ENCODE results near the gene GATAD2A. TPM values are rescaled to one million over a fixed set of nuclear protein-coding genes. Genes with fewer than 3 reads are reported as not detected.
A peak's percentile ranks its signal among the peaks of the same experiment; 100 is the strongest.

GATAD2A gene
- total RNA-seq, 2 experiments from 2014 or later = 91.2 to 100 TPM

- Mint-ChIP-seq H3K9me3 (no peaks in the 10 kb centered on the region), H3K27ac (no peak overlapping the region), H3K4me1 (ENCODE audit: low read depth) (peaks cover 68% of the 10 kb centered on the region), H3K36me3 (ENCODE audit: low read depth) (peaks cover 4% of the 10 kb centered on the region), H3K4me3 (no peak overlapping the region), H3K27me3 (ENCODE audit: low read depth) (no peaks in the 10 kb centered on the region)
- intact Hi-C loops (cut with micrococcal nuclease) = no loop called here
- CTCF ChIA-PET = no interaction called here
- DNase-seq = no peak
Measured at GRCh38 chr19:19428746-19429145, 23.3 kb downstream of the GATAD2A start.

DNA sequence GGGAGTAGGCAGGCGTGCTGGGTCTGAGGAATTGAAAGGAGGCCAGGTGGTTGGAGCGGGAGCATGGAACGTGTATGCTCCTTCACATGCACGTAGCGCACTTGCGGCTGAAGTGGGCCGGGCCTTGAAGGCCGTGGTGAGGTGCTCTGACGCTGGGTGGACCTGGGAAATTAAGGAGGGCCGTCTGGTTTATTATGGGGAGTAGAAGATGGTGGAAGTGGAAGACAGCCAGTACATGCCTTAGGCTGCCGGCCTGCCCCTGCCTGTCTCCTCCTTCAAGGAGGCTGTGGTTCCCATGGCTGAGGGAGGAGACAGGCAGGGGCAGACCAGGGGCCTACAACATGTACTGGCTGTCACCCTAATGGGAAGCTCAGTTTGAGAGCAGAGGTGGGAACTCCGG, 23.9 kb downstream of the GATAD2A start:
- intact Hi-C loops (cut with micrococcal nuclease) = no loop called here
- DNase-seq = no peak
- Mint-ChIP-seq H3K36me3 (ENCODE audit: low read depth) (peaks cover 4% of the 10 kb centered on the region), H3K4me3 (no peak overlapping the region), H3K9me3 (no peaks in the 10 kb centered on the region), H3K27me3 (ENCODE audit: low read depth) (no peaks in the 10 kb centered on the region), H3K4me1 (ENCODE audit: low read depth) (peaks cover 68% of the 10 kb centered on the region), H3K27ac (no peak overlapping the region)
- CTCF ChIA-PET = no interaction called here

DNA sequence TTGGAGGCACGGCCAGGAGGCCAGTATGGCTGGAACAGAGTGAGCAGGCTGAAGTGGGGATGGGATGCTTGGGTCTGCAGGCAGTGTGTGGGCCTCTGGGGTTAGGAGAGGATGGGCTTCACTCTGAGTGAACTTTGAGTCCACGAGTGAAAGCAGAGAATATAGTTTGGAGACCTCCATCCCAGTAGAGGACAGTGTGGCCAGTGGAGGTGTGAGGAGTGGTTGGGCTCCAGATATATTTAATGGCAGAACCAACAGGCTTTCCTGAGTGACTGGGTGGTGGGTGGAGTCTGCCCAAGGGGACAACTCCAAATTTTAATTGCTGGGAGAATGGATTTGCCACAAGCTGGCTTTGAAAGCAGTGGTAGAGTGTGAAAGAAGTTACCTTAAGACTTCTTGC, 27.3 kb downstream of the GATAD2A start:
- Mint-ChIP-seq H3K27ac (no peak overlapping the region), H3K4me1 (ENCODE audit: low read depth) (peaks cover 54% of the 10 kb centered on the region), H3K4me3 (no peak overlapping the region), H3K9me3 (no peaks in the 10 kb centered on the region), H3K36me3 (ENCODE audit: low read depth) (peaks cover 6% of the 10 kb centered on the region), H3K27me3 (ENCODE audit: low read depth) (no peaks in the 10 kb centered on the region)
- intact Hi-C loops (cut with micrococcal nuclease) = no loop called here
- no peak for DNase-seq
- CTCF ChIA-PET = no interaction called here

DNA sequence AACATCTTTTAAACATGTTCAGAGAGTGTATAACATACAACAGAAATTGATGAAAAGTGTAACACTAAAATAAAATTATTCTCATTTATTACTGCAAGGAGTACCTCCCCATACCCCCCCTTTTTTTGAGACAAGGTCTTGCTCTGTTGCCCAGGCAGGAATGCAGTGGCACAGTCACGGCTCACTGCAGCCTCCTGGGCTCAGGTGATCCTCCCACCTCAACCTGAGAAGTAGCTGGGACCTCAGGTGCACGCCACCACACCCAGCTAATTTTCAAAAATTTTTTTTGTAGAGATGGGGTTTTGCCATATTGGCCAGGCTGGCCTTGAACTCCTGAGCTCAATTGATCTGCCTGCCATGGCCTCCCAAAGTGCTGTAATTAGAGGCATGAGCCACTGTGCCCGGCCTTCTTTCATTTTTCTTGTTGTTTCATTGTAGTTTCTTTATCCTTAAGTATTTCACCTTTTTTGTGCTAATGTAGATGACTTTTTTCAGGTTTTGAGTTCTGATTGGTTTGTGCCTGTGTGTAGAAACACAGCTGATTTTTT, 28.3 kb downstream of the GATAD2A start:
- Mint-ChIP-seq H3K4me1 (ENCODE audit: low read depth) (peaks cover 51% of the 10 kb centered on the region), H3K27ac (no peak overlapping the region), H3K27me3 (ENCODE audit: low read depth) (no peaks in the 10 kb centered on the region), H3K36me3 (ENCODE audit: low read depth) (peaks cover 6% of the 10 kb centered on the region), H3K9me3 (no peaks in the 10 kb centered on the region), H3K4me3 (no peak overlapping the region)
- CTCF ChIA-PET = interaction anchor here (0.6 to 0.8 kb wide), 2 partner anchors 9 to 293 kb away, joined by 3 read pairs; no protein-coding TSS in a partner anchor
- intact Hi-C loops (cut with micrococcal nuclease) = no loop called here
- no peak for DNase-seq

GRCh38 chr19:19434483-19435045, 29.1 kb downstream of the GATAD2A start:
- Mint-ChIP-seq H3K27ac (no peak overlapping the region), H3K4me1 (ENCODE audit: low read depth) (peaks cover 50% of the 10 kb centered on the region), H3K36me3 (ENCODE audit: low read depth) (peaks cover 3% of the 10 kb centered on the region), H3K4me3 (no peak overlapping the region), H3K27me3 (ENCODE audit: low read depth) (no peaks in the 10 kb centered on the region), H3K9me3 (no peaks in the 10 kb centered on the region)
- DNase-seq = no peak
- CTCF ChIA-PET = interaction anchor here (0.6 kb wide), 1 partner anchor 293 kb away, joined by 3 read pairs; no protein-coding TSS in a partner anchor
- intact Hi-C loops (cut with micrococcal nuclease) = loop anchor here (1.0 kb wide), 1 partner anchor 12 kb away; no protein-coding TSS in a partner anchor

DNA sequence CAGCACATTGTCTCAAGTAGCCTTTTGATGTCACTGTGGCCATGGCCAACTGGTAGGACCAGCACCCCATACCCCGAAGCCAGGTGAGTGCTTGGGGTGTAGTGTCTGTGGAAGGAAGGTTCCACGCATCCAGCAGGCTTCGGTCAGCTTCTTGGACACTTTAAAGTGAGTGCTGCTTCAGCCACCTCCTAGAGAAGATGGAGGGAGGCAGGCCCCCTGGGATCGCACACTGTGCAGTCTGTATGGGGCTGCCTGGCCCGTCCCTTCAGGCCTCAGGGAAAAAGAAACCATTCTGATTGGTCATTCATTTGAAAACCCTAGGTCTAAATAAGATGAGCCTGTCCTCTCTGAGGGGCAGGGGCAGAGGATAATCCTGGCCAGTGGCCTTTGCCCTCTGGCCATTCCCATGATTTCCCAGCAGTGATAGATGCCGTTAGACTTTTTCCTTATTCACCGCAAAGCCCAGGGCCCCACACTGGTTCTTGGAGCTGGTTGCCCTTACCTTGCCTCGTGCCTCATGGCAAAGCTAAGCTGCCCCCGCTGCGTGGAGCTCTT, 30.7 kb downstream of the GATAD2A start:
- peaks cover 5% of the 10 kb centered on the region for H3K36me3 Mint-ChIP-seq (ENCODE audit: low read depth)
- no peak overlapping the region for H3K4me3 Mint-ChIP-seq
- no peak for DNase-seq
- H3K27ac Mint-ChIP-seq = peak overlapping the region; percentile 27
- H3K9me3 Mint-ChIP-seq = no peaks in the 10 kb centered on the region
- intact Hi-C loops (cut with micrococcal nuclease) = no loop called here
- CTCF ChIA-PET = no interaction called here
- H3K4me1 Mint-ChIP-seq (ENCODE audit: low read depth) = peaks cover 43% of the 10 kb centered on the region
- no peaks in the 10 kb centered on the region for H3K27me3 Mint-ChIP-seq (ENCODE audit: low read depth)

DNA sequence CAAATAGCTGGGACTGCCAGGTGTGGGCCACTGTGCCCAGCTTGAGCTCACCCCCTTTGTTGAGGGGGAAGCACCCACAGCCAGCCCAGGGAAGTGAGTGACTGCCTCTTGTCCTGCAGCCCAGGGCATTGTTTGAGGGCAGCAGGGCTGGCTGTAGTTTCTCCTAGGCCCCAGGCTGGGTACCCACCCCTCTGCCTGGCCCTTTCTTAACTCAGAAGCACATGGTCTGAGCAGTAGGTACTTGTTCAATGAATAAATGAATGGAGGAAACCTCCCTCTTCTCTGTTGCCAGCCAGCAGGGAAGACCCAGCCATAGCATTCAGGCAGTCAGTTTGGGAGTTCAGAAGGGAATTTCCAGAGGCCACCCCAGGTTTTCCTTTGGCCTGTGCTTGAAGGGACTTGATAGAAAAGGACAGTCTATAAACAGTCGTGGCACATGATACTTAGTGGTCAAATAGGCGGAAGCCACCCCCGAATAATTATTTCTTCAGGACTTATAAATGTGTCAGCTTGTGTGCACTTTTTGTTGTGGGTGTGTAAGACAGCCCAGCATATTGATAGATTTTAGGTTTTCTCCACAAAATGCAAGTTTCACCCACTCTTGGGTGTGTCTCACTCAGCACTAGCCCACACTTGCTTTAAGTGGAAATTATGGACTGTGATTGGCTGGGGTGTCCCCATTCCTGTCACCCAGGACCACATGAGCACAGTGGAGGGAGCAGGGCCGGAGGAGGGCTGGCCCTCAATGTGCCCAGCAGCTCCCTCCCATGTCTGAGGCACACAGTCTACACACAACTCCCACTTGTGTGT, 33.1 kb downstream of the GATAD2A start:
- intact Hi-C loops (cut with micrococcal nuclease) = no loop called here

GRCh38 chr19:19439176-19439482, 33.7 kb downstream of the GATAD2A start:
- H3K4me3 Mint-ChIP-seq = no peak overlapping the region
- no peaks in the 10 kb centered on the region for H3K27me3 Mint-ChIP-seq (ENCODE audit: low read depth)
- CTCF ChIA-PET = no interaction called here
- DNase-seq = no peak
- H3K9me3 Mint-ChIP-seq = peaks cover 9% of the 10 kb centered on the region
- no peak overlapping the region for H3K27ac Mint-ChIP-seq
- intact Hi-C loops (cut with micrococcal nuclease) = no loop called here
- peaks cover 43% of the 10 kb centered on the region for H3K4me1 Mint-ChIP-seq (ENCODE audit: low read depth)
- peaks cover 21% of the 10 kb centered on the region for H3K36me3 Mint-ChIP-seq (ENCODE audit: low read depth)

More for the DNA sequence above, 33.1 kb downstream of the GATAD2A start:
- Mint-ChIP-seq H3K4me3 (no peak overlapping the region), H3K27ac (peak overlapping the region; percentile 58), H3K4me1 (ENCODE audit: low read depth) (peaks cover 41% of the 10 kb centered on the region), H3K27me3 (ENCODE audit: low read depth) (no peaks in the 10 kb centered on the region), H3K36me3 (ENCODE audit: low read depth) (peaks cover 16% of the 10 kb centered on the region), H3K9me3 (peaks cover 4% of the 10 kb centered on the region)
- CTCF ChIA-PET = no interaction called here
- DNase-seq = no peak

DNA sequence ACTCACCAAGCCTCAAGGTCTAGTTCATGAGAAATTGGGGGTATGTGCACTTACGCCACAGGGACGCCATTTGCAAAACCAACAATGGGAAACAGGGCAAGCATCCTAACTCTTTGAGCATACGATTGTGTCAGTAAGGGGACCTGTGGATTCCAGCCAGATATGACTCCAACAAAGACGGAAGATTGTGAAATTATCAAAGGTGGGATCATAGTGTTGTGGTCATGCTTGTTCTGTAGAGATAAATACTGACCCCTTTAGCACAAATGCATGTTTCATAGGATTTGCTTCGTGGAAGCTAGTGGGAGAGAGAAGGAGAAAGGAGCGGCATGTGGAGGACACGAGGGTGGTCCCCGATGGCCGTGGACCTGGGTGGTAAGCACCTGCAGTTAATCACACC, 37.8 kb downstream of the GATAD2A start:
- intact Hi-C loops (cut with micrococcal nuclease) = no loop called here
- peaks cover 20% of the 10 kb centered on the region for H3K36me3 Mint-ChIP-seq (ENCODE audit: low read depth)
- DNase-seq = no peak
- CTCF ChIA-PET = interaction anchor here (0.6 to 1.7 kb wide), 6 partner anchors 12 to 261 kb away, joined by 3 to 5 read pairs (median 4); no protein-coding TSS in a partner anchor
- H3K9me3 Mint-ChIP-seq = peaks cover 9% of the 10 kb centered on the region
- peak overlapping the region; percentile 57 for H3K27ac Mint-ChIP-seq
- H3K27me3 Mint-ChIP-seq (ENCODE audit: low read depth) = no peaks in the 10 kb centered on the region
- peaks cover 67% of the 10 kb centered on the region for H3K4me1 Mint-ChIP-seq (ENCODE audit: low read depth)
- H3K4me3 Mint-ChIP-seq = no peak overlapping the region

DNA sequence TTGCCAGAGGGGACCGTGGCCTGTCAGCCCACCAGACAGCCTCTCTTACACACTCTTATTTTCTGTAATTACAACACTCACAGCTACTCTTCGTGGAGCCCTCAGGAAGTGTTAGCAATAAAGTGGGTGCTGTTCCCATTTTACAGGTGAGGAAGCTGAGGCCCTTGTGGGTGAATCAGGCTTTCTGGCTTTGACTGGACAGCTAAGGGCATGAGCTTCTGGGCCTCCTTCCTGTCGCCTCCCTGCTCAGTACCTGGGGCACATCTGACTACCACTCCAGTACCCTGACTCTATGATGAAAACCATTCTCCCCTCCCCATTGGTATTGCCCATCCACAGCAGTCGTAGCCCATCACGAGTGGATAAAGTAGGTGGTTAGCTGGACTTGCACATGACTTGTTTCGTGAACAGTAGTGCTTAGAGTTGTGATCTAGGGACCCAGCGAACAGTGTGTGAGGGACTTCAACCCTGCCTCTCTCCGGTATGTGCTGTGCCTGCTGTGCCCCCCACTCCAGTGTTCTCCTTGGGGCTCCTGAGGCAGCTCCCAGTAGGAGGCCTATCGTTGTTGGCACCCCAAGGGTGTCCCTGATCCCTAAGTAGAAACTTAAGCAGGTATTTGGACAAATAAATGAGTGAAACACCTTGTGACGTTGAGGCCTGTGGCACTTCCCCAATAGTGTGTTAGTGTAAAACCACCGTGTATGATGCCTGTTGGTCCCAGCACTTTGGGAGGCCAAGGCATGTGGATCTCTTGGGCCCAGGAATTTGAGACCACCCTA, 38.6 kb downstream of the GATAD2A start:
- CTCF ChIA-PET = interaction anchor here (0.6 to 1.7 kb wide), 5 partner anchors 13 to 66 kb away, joined by 3 to 5 read pairs (median 4); no protein-coding TSS in a partner anchor
- no peaks in the 10 kb centered on the region for H3K27me3 Mint-ChIP-seq (ENCODE audit: low read depth)
- H3K4me1 Mint-ChIP-seq (ENCODE audit: low read depth) = peaks cover 71% of the 10 kb centered on the region
- peaks cover 9% of the 10 kb centered on the region for H3K9me3 Mint-ChIP-seq
- H3K4me3 Mint-ChIP-seq = no peak overlapping the region
- H3K27ac Mint-ChIP-seq = peak overlapping the region; percentile 66
- intact Hi-C loops (cut with micrococcal nuclease) = loop anchor here (2.0 kb wide), 1 partner anchor 31 kb away; no protein-coding TSS in a partner anchor
- peak; percentile 64 for DNase-seq
- peaks cover 20% of the 10 kb centered on the region for H3K36me3 Mint-ChIP-seq (ENCODE audit: low read depth)

- CTCF ChIA-PET = interaction anchor here (1.0 to 1.5 kb wide), 3 partner anchors 14 to 46 kb away, joined by 3 to 4 read pairs (median 4); no protein-coding TSS in a partner anchor
- H3K27ac Mint-ChIP-seq = peak overlapping the region; percentile 66
- H3K4me1 Mint-ChIP-seq (ENCODE audit: low read depth) = peaks cover 72% of the 10 kb centered on the region
- no peak overlapping the region for H3K4me3 Mint-ChIP-seq
- peaks cover 20% of the 10 kb centered on the region for H3K36me3 Mint-ChIP-seq (ENCODE audit: low read depth)
- intact Hi-C loops (cut with micrococcal nuclease) = loop anchor here (2.0 kb wide), 1 partner anchor 30 kb away; no protein-coding TSS in a partner anchor
- no peaks in the 10 kb centered on the region for H3K27me3 Mint-ChIP-seq (ENCODE audit: low read depth)
- H3K9me3 Mint-ChIP-seq = peaks cover 9% of the 10 kb centered on the region
- DNase-seq = peak; percentile 47
Measured at GRCh38 chr19:19444681-19445155, 39.2 kb downstream of the GATAD2A start.

Data from activated naive CD4-positive, alpha-beta T cell treated with anti-CD3 and anti-CD28 coated beads for 36 hours (primary cell).